HT-29 (cell line): ENCODE measurements around the gene CISD3. TPM values are rescaled to one million over a fixed set of nuclear protein-coding genes. Genes with fewer than 3 reads are reported as not detected.

Experiments used
- DNase-seq: peaks from one replicate; pipeline ENCODE4 v3.0.0-alpha.2; 2015; ENCODE audit warnings: low spot score
- total RNA-seq: library from RNA; depleted of rRNA; stranded (reverse); fragments of >200 nt; shearing (Covaris generic); gene quantifications from 2 replicates; pipeline ENCODE4 v1.2.3, GENCODE V29; 2014

Gene CISD3
- total RNA-seq, 1 experiment from 2014 or later: 100 TPM

DNA sequence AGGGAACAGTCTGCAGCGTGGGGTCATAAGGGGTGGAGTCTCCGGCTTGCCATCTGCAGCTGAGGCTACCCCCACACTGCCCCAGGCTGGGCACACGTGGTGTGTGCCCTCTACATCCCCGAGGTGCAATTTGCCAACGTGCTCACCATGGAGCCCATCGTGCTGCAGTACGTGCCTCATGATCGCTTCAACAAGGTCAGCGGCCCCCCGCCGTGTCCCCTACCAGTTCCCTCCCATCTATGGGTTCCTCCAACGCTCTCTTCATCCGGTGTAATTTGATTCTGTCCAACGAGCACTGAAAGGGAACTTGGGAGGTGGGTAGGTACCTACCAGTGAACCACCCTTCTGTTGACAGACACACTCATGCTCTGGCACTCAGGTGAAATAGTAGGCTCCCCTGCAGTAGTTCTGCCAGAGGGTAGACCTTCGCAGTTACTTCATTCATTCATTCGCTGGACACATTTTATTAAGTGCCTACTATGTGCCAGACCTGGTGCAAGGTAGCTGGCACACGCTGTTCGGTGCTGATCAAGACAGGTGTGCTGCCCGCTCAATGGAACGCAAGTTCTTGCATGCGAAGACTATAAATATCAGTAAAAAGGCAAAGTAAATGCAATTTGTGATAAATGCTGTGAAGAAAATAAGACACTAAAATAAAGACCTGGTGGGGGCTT is 22.3 kb upstream of the CISD3 start:
- no peak for DNase-seq

GRCh38 chr17:38709104-38709820 is 20.9 kb upstream of the CISD3 start:
- no peak for DNase-seq

GRCh38 chr17:38709864-38710603 is 20.1 kb upstream of the CISD3 start:
- DNase-seq: no peak

- no peak for DNase-seq
Measured at GRCh38 chr17:38710604-38710962, 19.6 kb upstream of the CISD3 start.

- DNase-seq: no peak
Measured at GRCh38 chr17:38710985-38711384, 19.2 kb upstream of the CISD3 start.

DNA sequence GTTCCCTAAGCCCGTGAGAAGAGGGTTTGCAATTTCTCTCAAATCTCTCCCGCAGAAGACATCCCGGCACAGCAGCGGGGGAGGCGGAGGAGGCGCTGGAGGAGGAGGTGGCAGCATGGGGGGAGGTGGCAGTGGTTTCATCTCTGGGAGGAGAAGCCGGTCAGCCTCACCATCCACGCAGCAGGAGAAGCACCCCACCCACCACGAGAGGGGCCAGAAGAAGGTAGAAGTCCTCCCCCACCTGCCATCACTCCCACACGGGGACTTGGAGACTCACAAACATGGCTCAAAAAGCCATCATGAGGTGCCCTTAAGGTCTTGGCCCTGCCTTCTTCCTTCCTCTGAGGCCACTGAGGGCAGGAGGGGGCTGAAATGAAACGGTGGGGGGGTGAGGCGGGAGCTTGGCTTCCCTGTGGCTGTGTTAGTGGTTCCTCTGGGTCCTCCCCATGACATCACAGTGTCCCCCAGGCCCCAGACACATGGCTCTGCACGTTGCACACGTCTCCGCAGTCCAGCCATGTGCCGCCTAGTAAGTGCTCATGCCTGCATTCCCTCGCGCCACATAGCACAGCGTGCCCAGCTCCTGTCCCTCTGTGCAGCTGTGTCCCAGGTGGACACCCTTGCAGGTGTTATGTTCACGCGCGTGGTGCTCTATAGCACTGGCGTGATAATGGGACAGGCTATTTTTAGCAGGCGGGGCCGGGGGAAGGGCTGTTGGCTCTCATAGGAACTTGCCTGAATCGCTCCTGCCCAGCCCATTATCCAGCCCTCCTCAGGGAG is 18.2 kb upstream of the CISD3 start:
- DNase-seq: no peak

DNA sequence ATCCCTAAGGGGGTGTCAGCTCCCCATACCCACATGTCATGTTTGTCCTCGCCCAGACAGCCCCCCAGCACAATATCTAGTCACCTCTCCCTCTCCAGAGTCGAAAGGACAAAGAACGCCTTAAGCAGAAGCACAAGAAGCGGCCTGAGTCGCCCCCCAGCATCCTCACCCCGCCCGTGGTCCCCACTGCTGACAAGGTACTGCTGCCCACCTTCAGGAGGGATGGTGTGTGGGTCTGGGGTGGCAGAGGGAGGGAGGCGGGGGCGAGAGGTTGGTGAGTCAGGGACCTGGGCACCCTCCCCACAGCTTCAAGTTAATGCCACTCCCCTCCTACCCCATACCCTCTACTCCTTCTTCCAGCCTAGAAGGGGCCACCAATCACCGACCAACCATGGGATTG is 17.5 kb upstream of the CISD3 start:
- no peak for DNase-seq

GRCh38 chr17:38713456-38714075 is 16.6 kb upstream of the CISD3 start:
- no peak for DNase-seq

DNA sequence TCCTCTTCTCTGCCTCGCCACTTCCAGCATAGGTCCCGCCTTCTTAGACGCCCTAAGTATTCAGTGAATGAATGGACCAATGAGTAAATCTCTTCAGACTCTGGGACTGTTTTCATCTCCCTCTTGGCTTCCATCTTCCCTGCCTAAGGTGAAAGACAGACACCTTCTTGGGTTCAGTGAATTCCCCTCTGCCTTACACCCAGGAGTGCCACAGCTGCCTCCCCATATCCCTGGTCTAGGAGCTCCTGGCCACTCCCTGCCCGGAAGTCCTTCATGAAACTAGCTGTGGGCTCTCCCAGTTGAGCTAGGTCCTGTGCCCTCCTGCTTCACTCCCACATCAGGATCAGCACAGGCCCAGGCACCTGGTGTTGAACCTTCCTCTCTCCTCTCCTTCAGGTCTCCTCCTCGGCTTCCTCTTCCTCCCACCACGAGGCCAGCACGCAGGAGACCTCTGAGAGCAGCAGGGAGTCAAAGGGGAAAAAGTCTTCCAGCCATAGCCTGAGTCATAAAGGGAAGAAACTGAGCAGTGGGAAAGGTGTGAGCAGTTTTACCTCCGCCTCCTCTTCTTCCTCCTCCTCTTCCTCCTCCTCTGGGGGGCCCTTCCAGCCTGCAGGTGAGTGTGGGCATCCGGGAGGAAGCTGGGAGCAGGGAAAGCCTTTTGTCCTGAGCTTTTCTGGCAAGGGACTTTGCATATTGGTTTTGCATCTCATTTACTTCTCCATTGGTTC is 14.8 kb upstream of the CISD3 start:
- no peak for DNase-seq

- DNase-seq: no peak
Measured at GRCh38 chr17:38716368-38717005, 13.7 kb upstream of the CISD3 start.

GRCh38 chr17:38717139-38717745 is 12.9 kb upstream of the CISD3 start:
- DNase-seq: no peak

DNA sequence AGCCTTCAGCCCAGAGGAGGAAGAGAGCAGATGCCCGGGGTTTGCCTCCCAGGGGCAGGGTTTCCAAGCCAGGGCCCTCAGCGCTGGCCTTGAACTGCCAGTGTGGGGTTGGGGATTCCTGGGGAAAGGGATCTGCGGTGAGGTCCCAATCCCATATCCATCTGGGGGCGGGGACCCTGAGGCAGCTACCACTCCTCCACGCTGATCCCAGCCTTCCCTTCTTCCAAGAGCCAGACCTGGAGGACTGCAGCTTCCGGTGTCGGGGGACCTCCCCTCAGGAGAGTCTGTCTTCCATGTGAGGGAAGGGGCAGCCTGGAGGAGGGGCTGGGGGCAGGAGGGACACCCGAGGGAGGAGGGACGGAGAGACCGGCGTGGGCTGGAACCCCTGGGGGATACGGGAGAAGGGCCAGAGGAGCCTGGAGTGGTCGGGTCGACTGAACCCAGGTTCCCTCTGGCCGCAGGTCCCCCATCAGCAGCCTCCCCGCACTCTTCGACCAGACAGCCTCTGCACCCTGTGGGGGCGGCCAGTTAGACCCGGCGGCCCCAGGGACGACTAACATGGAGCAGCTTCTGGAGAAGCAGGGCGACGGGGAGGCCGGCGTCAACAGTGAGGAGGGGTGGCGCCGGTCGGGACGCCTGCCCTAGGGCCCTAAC is 10.7 kb upstream of the CISD3 start:
- DNase-seq: no peak

DNA sequence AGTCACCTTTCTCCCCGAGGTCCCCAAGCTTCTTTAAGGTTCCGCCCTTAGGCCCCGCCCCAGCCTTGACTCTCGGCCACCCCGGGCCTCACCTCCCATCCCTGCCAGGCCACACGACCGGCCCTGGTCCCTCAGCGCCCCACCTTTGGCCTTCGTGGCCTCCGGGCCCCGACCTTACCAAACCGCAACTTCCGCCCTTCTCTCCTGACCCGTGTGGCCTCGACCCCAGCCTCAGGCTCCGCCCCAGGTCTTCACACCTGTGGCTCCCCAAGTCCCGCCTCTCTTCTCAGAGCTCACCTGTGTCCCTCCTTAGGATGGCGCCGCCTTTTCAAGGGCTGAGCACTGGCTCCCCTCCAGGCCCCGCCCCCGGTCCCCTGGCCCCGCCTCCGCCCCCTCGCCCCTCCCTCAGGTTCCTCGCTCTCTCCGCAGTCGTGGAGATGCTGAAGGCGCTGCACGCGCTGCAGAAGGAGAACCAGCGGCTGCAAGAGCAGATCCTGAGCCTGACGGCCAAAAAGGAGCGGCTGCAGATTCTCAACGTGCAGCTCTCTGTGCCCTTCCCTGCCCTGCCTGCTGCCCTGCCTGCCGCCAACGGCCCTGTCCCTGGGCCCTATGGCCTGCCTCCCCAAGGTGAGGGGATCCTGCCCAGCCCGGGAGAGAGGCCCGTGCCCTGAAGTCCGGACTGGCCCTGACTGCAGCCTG is 10.0 kb upstream of the CISD3 start:
- DNase-seq: peak; percentile 68

GRCh38 chr17:38720941-38721340 is 9.2 kb upstream of the CISD3 start:
- no peak for DNase-seq

DNA sequence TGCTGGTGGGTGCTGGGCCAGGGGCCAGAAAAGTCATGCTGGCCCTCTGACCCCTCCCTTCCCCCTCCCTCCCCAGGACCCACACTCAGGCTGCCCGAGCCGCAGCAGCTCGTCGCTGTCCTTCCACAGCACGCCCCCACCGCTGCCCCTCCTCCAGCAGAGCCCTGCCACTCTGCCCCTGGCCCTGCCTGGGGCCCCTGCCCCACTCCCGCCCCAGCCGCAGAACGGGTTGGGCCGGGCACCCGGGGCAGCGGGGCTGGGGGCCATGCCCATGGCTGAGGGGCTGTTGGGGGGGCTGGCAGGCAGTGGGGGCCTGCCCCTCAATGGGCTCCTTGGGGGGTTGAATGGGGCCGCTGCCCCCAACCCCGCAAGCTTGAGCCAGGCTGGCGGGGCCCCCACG is 8.3 kb upstream of the CISD3 start:
- DNase-seq: no peak

- DNase-seq: peak; percentile 90
Measured at GRCh38 chr17:38724337-38724988, 5.7 kb upstream of the CISD3 start.

DNA sequence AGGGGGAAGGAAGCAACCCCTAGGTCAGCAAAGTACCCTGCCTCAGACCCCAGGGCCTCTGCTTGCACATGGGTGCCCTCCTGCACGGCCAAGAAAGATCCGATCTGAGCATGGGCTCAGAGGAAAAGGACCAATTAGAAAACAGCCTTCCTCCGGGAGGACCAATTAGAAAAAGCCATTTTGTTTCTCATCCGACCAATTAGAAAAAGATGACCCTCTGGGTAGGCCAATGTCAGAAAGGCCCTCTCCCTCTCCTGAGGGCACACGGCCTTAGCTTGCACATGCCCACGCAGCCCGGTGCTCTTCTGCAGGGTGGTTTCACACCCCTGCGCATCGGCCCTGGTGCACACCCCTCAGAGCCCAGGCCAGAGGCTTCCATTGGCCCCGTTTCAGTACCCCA is 5.1 kb upstream of the CISD3 start:
- DNase-seq: no peak

DNA sequence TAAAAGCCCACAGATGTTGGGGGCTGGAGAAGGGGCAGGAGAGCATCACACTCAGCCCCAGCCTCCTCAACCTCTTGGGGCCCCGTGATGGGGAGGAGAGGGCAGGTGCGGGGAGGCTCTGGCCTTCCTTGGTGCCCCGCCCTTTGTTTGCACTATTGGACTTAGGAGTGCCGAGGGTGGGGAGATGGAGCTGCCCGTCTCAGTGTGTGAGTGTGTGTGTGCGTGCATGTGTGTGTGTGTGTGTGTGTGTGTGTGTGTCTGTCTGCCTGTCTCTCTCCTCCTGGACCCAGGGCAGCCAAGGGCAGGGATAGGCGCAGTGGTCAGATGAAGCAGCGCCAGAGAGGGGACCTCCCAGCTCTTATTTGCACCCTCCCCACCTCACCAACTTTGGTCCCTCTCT is 4.0 kb upstream of the CISD3 start:
- DNase-seq: peak; percentile 86
